Immature natural killer cell (primary cell): ENCODE measurements around the gene VPS33A. TPM values are rescaled to one million over a fixed set of nuclear protein-coding genes. Genes with fewer than 3 reads are reported as not detected.
"Not testable (repeated sequence)": the region's sequence is repeated elsewhere in the genome, so short reads cannot be mapped to it uniquely, and the experiment has no call there.

ENCODE experiments used
- DNase-seq, 3 donors: peaks; one replicate each; pipeline ENCODE4 v3.0.0; 2022; ENCODE audit warnings: mixed read lengths in 1 of 3
- H3K27ac Mint-ChIP-seq, 6 donors: one replicate each; pipeline ENCODE4 v1.8.0; 2020; ENCODE audit warnings: mixed read lengths in 6 of 6, mild to moderate bottlenecking in 5 of 6, inconsistent platforms in 4 of 6, moderate library complexity in 3 of 6
- H3K27me3 Mint-ChIP-seq, 3 donors: one replicate each; pipeline ENCODE4 v1.8.0; 2020 to 2021; ENCODE audit warnings: low read depth in 3 of 3, mild to moderate bottlenecking in 3 of 3, mixed read lengths in 3 of 3, moderate library complexity in 3 of 3, inconsistent platforms in 1 of 3
- H3K36me3 Mint-ChIP-seq, 3 donors: one replicate each; pipeline ENCODE4 v1.8.0; 2020; ENCODE audit warnings: mixed read lengths in 3 of 3, inconsistent platforms in 2 of 3, mild to moderate bottlenecking in 2 of 3
- H3K4me1 Mint-ChIP-seq, 2 donors: one replicate each; pipeline ENCODE4 v1.8.0; 2020; ENCODE audit warnings: inconsistent platforms in 2 of 2, mild to moderate bottlenecking in 2 of 2, mixed read lengths in 2 of 2, moderate library complexity in 1 of 2
- H3K4me3 Mint-ChIP-seq, 5 donors: one replicate each; pipeline ENCODE4 v1.8.0; 2020; ENCODE audit warnings: mild to moderate bottlenecking in 5 of 5, mixed read lengths in 5 of 5, inconsistent platforms in 3 of 5, moderate library complexity in 3 of 5
- H3K9me3 Mint-ChIP-seq, 6 donors: one replicate each; pipeline ENCODE4 v1.8.0; 2020; ENCODE audit warnings: mild to moderate bottlenecking in 6 of 6, mixed read lengths in 6 of 6, inconsistent platforms in 4 of 6, moderate library complexity in 3 of 6
- polyA plus RNA-seq, 3 donors: library from polyadenylated mRNA; unstranded; fragments of 300-500 nt; fragmentation: Illumina TruSeq; gene quantifications; one replicate each; pipeline ENCODE4 v1.2.3, GENCODE V29; 2021

VPS33A gene
- polyA plus RNA-seq, 3 donors from 2014 or later: 17.6 to 37.0 (median 32.7) TPM

GRCh38 chr12:122206976-122207375, 59.3 kb downstream of the VPS33A start:
- H3K4me1 Mint-ChIP-seq: peaks cover 9 to 16% of the 10 kb centered on the region in 2 donors
- no peak overlapping the region for H3K27ac Mint-ChIP-seq
- no peaks in the 10 kb centered on the region for H3K9me3 Mint-ChIP-seq
- DNase-seq: no peak
- H3K36me3 Mint-ChIP-seq: peaks cover 8 to 29% (median 12%) of the 10 kb centered on the region in 3 donors
- H3K4me3 Mint-ChIP-seq: no peak overlapping the region
- H3K27me3 Mint-ChIP-seq: peaks cover 5 to 16% (median 12%) of the 10 kb centered on the region in 3 donors

- Mint-ChIP-seq H3K9me3 (no peaks in the 10 kb centered on the region), H3K27me3 (peaks cover 5 to 19% (median 13%) of the 10 kb centered on the region in 3 donors), H3K4me1 (peaks cover 9 to 16% of the 10 kb centered on the region in 2 donors), H3K27ac (no peak overlapping the region), H3K4me3 (no peak overlapping the region), H3K36me3 (peaks cover 4 to 24% (median 12%) of the 10 kb centered on the region in 3 donors)
- no peak for DNase-seq
These were observed 60.0 kb downstream of the VPS33A start for GRCh38 chr12:122206111-122206881.

- no peak for DNase-seq
- Mint-ChIP-seq H3K4me1 (peaks cover 9 to 16% of the 10 kb centered on the region in 2 donors), H3K27me3 (peaks cover 5 to 19% (median 15%) of the 10 kb centered on the region in 3 donors), H3K9me3 (no peaks in the 10 kb centered on the region), H3K27ac (no peak overlapping the region), H3K36me3 (peaks cover 4 to 22% (median 12%) of the 10 kb centered on the region in 3 donors), H3K4me3 (peak overlapping the region; percentile 73 to 78 (median 75))
These were observed 61.0 kb downstream of the VPS33A start for GRCh38 chr12:122205053-122205925.

- H3K36me3 Mint-ChIP-seq: peaks cover 4 to 15% (median 5%) of the 10 kb centered on the region in 3 donors
- H3K27ac Mint-ChIP-seq: no peak overlapping the region
- peaks cover 5 to 19% (median 15%) of the 10 kb centered on the region in 3 donors for H3K27me3 Mint-ChIP-seq
- H3K4me3 Mint-ChIP-seq: peak overlapping the region; percentile 73 to 78 (median 75)
- no peaks in the 10 kb centered on the region for H3K9me3 Mint-ChIP-seq
- DNase-seq: no peak
- peaks cover 9 to 16% of the 10 kb centered on the region in 2 donors for H3K4me1 Mint-ChIP-seq
These were observed 61.9 kb downstream of the VPS33A start for GRCh38 chr12:122204167-122205052.

- peak in 2 of 3 donors; percentile 36 to 40 for DNase-seq
- peaks cover 1 to 13% (median 2%) of the 10 kb centered on the region in 3 donors for H3K36me3 Mint-ChIP-seq
- H3K27ac Mint-ChIP-seq: no peak within 1 kb of the TSS
- peaks cover 9 to 16% of the 10 kb centered on the region in 2 donors for H3K4me1 Mint-ChIP-seq
- peaks cover 5 to 19% (median 15%) of the 10 kb centered on the region in 3 donors for H3K27me3 Mint-ChIP-seq
- H3K9me3 Mint-ChIP-seq: no peaks in the 10 kb centered on the region
- peak within 1 kb of the TSS; percentile 80 to 85 (median 84) for H3K4me3 Mint-ChIP-seq
These were observed 62.8 kb downstream of the VPS33A start, which contains the start of gene B3GNT4 for GRCh38 chr12:122203301-122204166. Gene B3GNT4, plus strand, starts transcription at chr12:122203709. Its CDS starts 910 bp downstream, at chr12:122204619.

GRCh38 chr12:122202811-122203210, 63.5 kb downstream of the VPS33A start:
- Mint-ChIP-seq H3K4me1 (peaks cover 9 to 16% of the 10 kb centered on the region in 2 donors), H3K4me3 (peak overlapping the region; percentile 80 to 85 (median 84)), H3K27me3 (peaks cover 5 to 19% (median 15%) of the 10 kb centered on the region in 3 donors)
- DNase-seq, H3K9me3 Mint-ChIP-seq, H3K27ac Mint-ChIP-seq, H3K36me3 Mint-ChIP-seq: not testable (repeated sequence)

GRCh38 chr12:122202017-122202416, 64.3 kb downstream of the VPS33A start:
- Mint-ChIP-seq H3K9me3 (no peaks in the 10 kb centered on the region), H3K27ac (no peak overlapping the region), H3K27me3 (peaks cover 5 to 19% (median 15%) of the 10 kb centered on the region in 3 donors), H3K4me1 (peaks cover 15 to 16% of the 10 kb centered on the region in 2 donors), H3K4me3 (no peak overlapping the region), H3K36me3 (no peaks in the 10 kb centered on the region)
- DNase-seq: no peak

- Mint-ChIP-seq H3K9me3 (no peaks in the 10 kb centered on the region), H3K27ac (no peak overlapping the region)
These were observed 64.9 kb downstream of the VPS33A start for GRCh38 chr12:122201381-122201780.

GRCh38 chr12:122200541-122201175, 65.6 kb downstream of the VPS33A start:
- H3K4me3 Mint-ChIP-seq: no peak overlapping the region
- peaks cover 15 to 16% of the 10 kb centered on the region in 2 donors for H3K4me1 Mint-ChIP-seq
- no peak overlapping the region for H3K27ac Mint-ChIP-seq
- peaks cover 2 to 5% (median 2%) of the 10 kb centered on the region in 3 donors for H3K36me3 Mint-ChIP-seq
- peaks cover 3 to 18% (median 15%) of the 10 kb centered on the region in 3 donors for H3K27me3 Mint-ChIP-seq
- no peak for DNase-seq
- H3K9me3 Mint-ChIP-seq: no peaks in the 10 kb centered on the region

More at GRCh38 chr12:122201381-122201780, 64.9 kb downstream of the VPS33A start:
- peak overlapping the region in 2 of 5 donors; percentile 21 to 23 for H3K4me3 Mint-ChIP-seq
- H3K27me3 Mint-ChIP-seq: peaks cover 5 to 16% (median 15%) of the 10 kb centered on the region in 3 donors
- no peaks in the 10 kb centered on the region for H3K36me3 Mint-ChIP-seq
- H3K4me1 Mint-ChIP-seq: peaks cover 15 to 16% of the 10 kb centered on the region in 2 donors
- DNase-seq: no peak

- H3K27me3 Mint-ChIP-seq: peaks cover 2 to 15% (median 11%) of the 10 kb centered on the region in 3 donors
- no peak overlapping the region for H3K4me3 Mint-ChIP-seq
- no peak overlapping the region for H3K27ac Mint-ChIP-seq
- DNase-seq: no peak
- H3K9me3 Mint-ChIP-seq: no peaks in the 10 kb centered on the region
- H3K4me1 Mint-ChIP-seq: peaks cover 11 to 12% of the 10 kb centered on the region in 2 donors
- peaks cover 5 to 8% (median 7%) of the 10 kb centered on the region in 3 donors for H3K36me3 Mint-ChIP-seq
These were observed 66.6 kb downstream of the VPS33A start for GRCh38 chr12:122199484-122200355.

- Mint-ChIP-seq H3K4me3 (peak overlapping the region in 1 of 5 donors; percentile 26), H3K27me3 (peaks cover 0 to 12% (median 4%) of the 10 kb centered on the region in 3 donors), H3K27ac (peak overlapping the region in 3 of 6 donors; percentile 32 to 69 (median 51)), H3K36me3 (peaks cover 7 to 18% (median 10%) of the 10 kb centered on the region in 3 donors), H3K4me1 (peaks cover 3 to 7% of the 10 kb centered on the region in 2 donors), H3K9me3 (no peaks in the 10 kb centered on the region)
- no peak for DNase-seq
These were observed 68.7 kb downstream of the VPS33A start for GRCh38 chr12:122197612-122197966.
